Endothelial cell of umbilical vein (primary cell): ENCODE measurements around the gene PRR16. TPM values are rescaled to one million over a fixed set of nuclear protein-coding genes. Genes with fewer than 3 reads are reported as not detected.

Source experiments
- BruUV-seq: library from RNA; stranded (reverse); fragments of 400-500 nt; replicated peaks from 2 replicates; lab custom pipeline; 2021; lab: Mats Ljungman, UMichigan
- CTCF ChIA-PET: fragments of 300-600, 350-600 bp; sonication (Branson Sonifier 250); formaldehyde crosslinking; loops from one replicate; lab custom pipeline; 2021; ENCODE audit warnings: antibody characterized with exemption, inconsistent platforms; lab: Charles Lee
- POLR2A ChIA-PET: fragments of 300-600, 350-600 bp; sonication (Branson Sonifier 250); formaldehyde crosslinking; loops from one replicate; lab custom pipeline; 2021; ENCODE audit warnings: antibody characterized with exemption, inconsistent platforms; lab: Charles Lee
- DNase-seq: peaks from one replicate; pipeline ENCODE4 v3.0.0-alpha.2; 2011; ENCODE audit warnings: low read depth, low spot score
- FAIRE-seq: peaks from 2 replicates; lab custom pipeline; 2011; peaks lifted over from hg19 to GRCh38; lab: Jason Lieb, UNC
- H2AFZ ChIP-seq: 2 replicates; pipeline ENCODE4 v1.6.0; 2012; ENCODE audit warnings: low read depth, low read length, control low read depth, inconsistent platforms
- H3K27ac ChIP-seq: 2 replicates; pipeline ENCODE4 v1.5.1; 2011; ENCODE audit warnings: low read depth, mild to moderate bottlenecking, control low read depth, low read length, moderate library complexity; ENCODE audit not compliant: insufficient read depth
- H3K27me3 ChIP-seq, 2 experiments: 2 replicates each; pipeline versions ENCODE4 v1.6.0 to v1.6.1; 2011; ENCODE audit warnings: low read length in 2 of 2, mixed read lengths in 1 of 2; ENCODE audit not compliant: control insufficient read depth in 2 of 2, insufficient read depth in 2 of 2
- H3K36me3 ChIP-seq, 2 experiments: 2 replicates in 1 of 2; 3 replicates in 1 of 2; pipeline ENCODE4 v1.5.1; 2011; ENCODE audit warnings: low read length in 2 of 2, mild to moderate bottlenecking in 1 of 2, moderate library complexity in 1 of 2; ENCODE audit not compliant: control insufficient read depth in 2 of 2, insufficient read depth in 2 of 2; ENCODE audit errors: extremely low read depth in 1 of 2
- H3K4me1 ChIP-seq: 3 replicates; pipeline ENCODE4 v1.5.1; 2011; ENCODE audit warnings: mild to moderate bottlenecking, low read length; ENCODE audit not compliant: control insufficient read depth, insufficient read depth; ENCODE audit errors: extremely low read depth
- H3K4me2 ChIP-seq: 2 replicates; pipeline ENCODE4 v1.6.1; 2011; ENCODE audit warnings: low read length, control low read depth, mixed read lengths; ENCODE audit not compliant: insufficient read depth
- H3K4me3 ChIP-seq, 3 experiments: fragments of 200-600 bp in 1 of 3; sonication (generic), shearing (Covaris generic) in 1 of 3; replicated peaks in 1 of 3; 2 replicates each; pipeline ENCODE4 v1.5.1; 2011 to 2016; ENCODE audit warnings: control low read depth in 3 of 3, low read length in 3 of 3, mild to moderate bottlenecking in 2 of 3, inconsistent platforms in 1 of 3, low read depth in 1 of 3, moderate library complexity in 1 of 3; ENCODE audit not compliant: insufficient read depth in 1 of 3
- H3K79me2 ChIP-seq: 2 replicates; pipeline ENCODE4 v1.6.0; 2012; ENCODE audit warnings: low read length, inconsistent platforms; ENCODE audit not compliant: control insufficient read depth, insufficient read depth
- H3K9ac ChIP-seq: replicated peaks from 2 replicates; pipeline ENCODE3; 2011; ENCODE audit warnings: low read length, control low read depth; ENCODE audit not compliant: insufficient read depth; ENCODE audit errors: extremely low read depth
- H3K9me1 ChIP-seq: replicated peaks from 3 replicates; pipeline ENCODE4 v1.6.0; 2011; ENCODE audit warnings: mild to moderate bottlenecking, low read length; ENCODE audit not compliant: control insufficient read depth, insufficient read depth; ENCODE audit errors: extremely low read depth
- H3K9me3 ChIP-seq: replicated peaks from 2 replicates; pipeline ENCODE4 v1.5.1; 2012; ENCODE audit warnings: low read length, inconsistent platforms; ENCODE audit not compliant: control insufficient read depth, insufficient read depth
- H4K20me1 ChIP-seq: replicated peaks from 2 replicates; pipeline ENCODE3; 2011; ENCODE audit warnings: mild to moderate bottlenecking, low read length; ENCODE audit not compliant: control insufficient read depth, insufficient read depth; ENCODE audit errors: extremely low read depth
- CTCF ChIP-seq, 2 donors: IDR thresholded peaks; 1 replicate in 1 of 2; 2 replicates in 1 of 2; pipeline ENCODE4 v1.5.1; 2011; ENCODE audit warnings: low read length in 2 of 2, mild to moderate bottlenecking in 2 of 2, moderate library complexity in 2 of 2, control low read depth in 1 of 2, inconsistent platforms in 1 of 2, low read depth in 1 of 2; ENCODE audit not compliant: insufficient read depth in 1 of 2; ENCODE audit errors: extremely low read depth in 1 of 2
- EZH2 ChIP-seq: IDR thresholded peaks from 2 replicates; pipeline ENCODE4 v1.6.1; 2012; ENCODE audit warnings: borderline replicate concordance, low read depth, mild to moderate bottlenecking, moderate library complexity, low read length, inconsistent platforms; ENCODE audit not compliant: severe bottlenecking
- FOS ChIP-seq: IDR thresholded peaks from 2 replicates; pipeline ENCODE4 v1.6.1; 2011; ENCODE audit warnings: mild to moderate bottlenecking, low read length, moderate library complexity, borderline replicate concordance; ENCODE audit not compliant: insufficient read depth
- GATA2 ChIP-seq: IDR thresholded peaks from 2 replicates; pipeline ENCODE4 v1.7.0; 2011; ENCODE audit warnings: low read depth, mild to moderate bottlenecking, moderate library complexity, mixed read lengths, low read length; ENCODE audit not compliant: insufficient read length, insufficient read depth
- JUN ChIP-seq: IDR thresholded peaks from 2 replicates; pipeline ENCODE4 v1.6.1; 2011; ENCODE audit warnings: borderline replicate concordance, low read depth; ENCODE audit not compliant: insufficient read length, insufficient read depth
- MYC ChIP-seq: IDR thresholded peaks from one replicate; pipeline ENCODE4 v1.6.1; 2011; ENCODE audit warnings: mild to moderate bottlenecking, low read depth, low read length
- POLR2A ChIP-seq: IDR thresholded peaks from 2 replicates; pipeline ENCODE4 v1.6.1; 2012; ENCODE audit warnings: low read depth, mild to moderate bottlenecking, control low read depth, low read length
- POLR2AphosphoS5 ChIP-seq: IDR thresholded peaks from 2 replicates; pipeline ENCODE4 v1.6.1; 2012; ENCODE audit warnings: low read depth, mild to moderate bottlenecking, control low read depth, low read length, moderate library complexity; ENCODE audit not compliant: insufficient read depth
- dilution Hi-C: fragments of 300-500 bp; cut with MboI; formaldehyde crosslinking; loops from one replicate; pipeline ENCODE4 v1.15.0; 2019; ENCODE audit warnings: low sequenced_read_pairs; ENCODE audit not compliant: extremely low pct_ligation_motif_present
- intact Hi-C: fragments of 100-400 bp; cut with micrococcal nuclease; formaldehyde crosslinking; loops from one replicate; pipeline ENCODE4 v1.10.0; 2022
- polyA plus RNA-seq, 4 experiments: library from polyadenylated mRNA; depleted of rRNA in 3 of 4; stranded (reverse) in 3 of 4; unstranded in 1 of 4; fragments of >200 nt; gene quantifications; 2 replicates each; pipeline versions ENCODE4 v1.2.1 to v1.2.3, GENCODE V29; 2011 to 2012; ENCODE audit warnings: missing spikeins in 1 of 4
- total RNA-seq: library from RNA; stranded (reverse); gene quantifications from 2 replicates; pipeline ENCODE4 v1.2.3, GENCODE V29; 2021

The PRR16 gene
- total and polyA plus RNA-seq, 2 donors (not counting 3 experiments of a cell fraction or from before 2014, with no cell fraction given) = 0.91 to 1.2 TPM

GRCh38 chr5:120527251-120527650, 63.2 kb downstream of the PRR16 start:
- no peak overlapping the region for H3K4me2 ChIP-seq
- intact Hi-C loops = no loop called here
- CTCF ChIA-PET = no interaction called here

More at GRCh38 chr5:120527251-120527650, 63.2 kb downstream of the PRR16 start:
- DNase-seq = no peak
- TF ChIP-seq EZH2 = no peak
- TF ChIP-seq MYC = no peak
- TF ChIP-seq POLR2A = no peak
- no peak for TF ChIP-seq GATA2
- TF ChIP-seq POLR2AphosphoS5 = no peak
- no peak for TF ChIP-seq CTCF (IDR thresholded peaks at IDR 0.05; ENCODE audit: extremely low read depth in 1 of 2, insufficient read depth in 1 of 2, low read depth in 1 of 2, low read length in 2 of 2)
- TF ChIP-seq JUN = no peak
- TF ChIP-seq FOS = no peak
- dilution Hi-C loops = no loop called here
- Histone ChIP-seq H3K4me3 (no peak overlapping the region), H3K9me1 (no peaks in the 10 kb centered on the region), H3K36me3 (no peaks in the 10 kb centered on the region), H3K27ac (no peak overlapping the region), H3K27me3 (no peaks in the 10 kb centered on the region), H3K4me1 (no peaks in the 10 kb centered on the region), H4K20me1 (no peaks in the 10 kb centered on the region), H3K9me3 (no peaks in the 10 kb centered on the region), H3K9ac (no peak overlapping the region), H2AFZ (no peak overlapping the region), H3K79me2 (no peaks in the 10 kb centered on the region)
- FAIRE-seq = no peak
- BruUV-seq = no TSS peak
- POLR2A ChIA-PET = no interaction called here
